ENCODE data around the gene NUMA1.

The NUMA1 gene

DNA sequence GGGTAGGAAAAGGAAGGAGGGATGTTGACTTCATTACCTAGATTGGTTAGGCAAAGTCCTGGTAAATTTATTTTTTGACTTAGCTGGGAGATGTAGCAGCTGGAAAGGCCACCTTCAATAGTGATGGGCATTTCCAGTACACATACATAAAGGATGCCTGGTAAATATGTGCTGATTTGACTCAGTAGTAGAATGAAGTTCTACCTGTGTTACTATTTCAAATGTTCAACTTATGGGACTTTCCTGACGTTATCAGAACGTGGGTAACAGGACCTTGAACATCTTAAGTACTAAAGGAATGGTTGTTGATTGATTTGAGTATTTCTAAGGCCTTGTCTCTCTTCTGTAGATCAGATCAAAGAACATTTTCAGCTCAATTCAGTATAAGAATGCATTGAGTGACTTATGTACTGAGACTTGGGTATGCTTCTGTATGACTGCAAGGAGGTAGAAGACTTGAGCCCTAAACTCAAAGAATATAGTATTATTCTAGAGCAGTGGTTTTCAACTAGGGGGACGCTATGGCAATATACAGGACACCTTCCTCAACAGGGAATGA lies 124.4 kb downstream of the NUMA1 start:
- DNase-seq, result no peak

All from hematopoietic multipotent progenitor cell treated with erythropoietin and hydrocortisone succinate and interleukin-3 and kit ligand, for 4 days (in vitro differentiated cells).